Stimulated activated CD8-positive, alpha-beta memory T cell treated with anti-CD3 and anti-CD28 coated beads, Interleukin-4, amount 100 ng/mL, for 24 hours (primary cell): Measurements from ENCODE around the gene TMEM258.

Experiments used
- DNase-seq: peaks from one replicate; pipeline ENCODE4 v3.0.0-alpha.2; 2020; ENCODE audit warnings: low read depth

TMEM258 gene

GRCh38 chr11:61795459-61795858 lies 3.1 kb upstream of the TMEM258 start:
- DNase-seq, result no peak

GRCh38 chr11:61794579-61794978 lies 2.2 kb upstream of the TMEM258 start:
- DNase-seq, result no peak

- no peak for DNase-seq
These were observed 1.4 kb upstream of the TMEM258 start for GRCh38 chr11:61793829-61794204.

GRCh38 chr11:61793083-61793828 lies 857 bp upstream of the TMEM258 start:
- no peak for DNase-seq

- DNase-seq, result no peak
These were observed 576 bp downstream of the TMEM258 start for GRCh38 chr11:61791737-61792309.

- DNase-seq, result no peak
These were observed 4.4 kb downstream of the TMEM258 start for GRCh38 chr11:61787928-61788491.

GRCh38 chr11:61785837-61786402 lies 6.5 kb downstream of the TMEM258 start:
- DNase-seq, result no peak

- no peak for DNase-seq
These were observed 7.9 kb downstream of the TMEM258 start for GRCh38 chr11:61784506-61784805.

GRCh38 chr11:61783717-61784505 lies 8.5 kb downstream of the TMEM258 start:
- DNase-seq, result no peak

- no peak for DNase-seq
These were observed 9.6 kb downstream of the TMEM258 start for GRCh38 chr11:61782841-61783240.

- no peak for DNase-seq
These were observed 10.1 kb downstream of the TMEM258 start for GRCh38 chr11:61782299-61782698.

GRCh38 chr11:61781585-61781984 lies 10.8 kb downstream of the TMEM258 start:
- DNase-seq, result no peak

GRCh38 chr11:61780581-61781162 lies 11.7 kb downstream of the TMEM258 start:
- no peak for DNase-seq

- no peak for DNase-seq
These were observed 12.5 kb downstream of the TMEM258 start for GRCh38 chr11:61779666-61780525.

GRCh38 chr11:61778920-61779650 lies 13.3 kb downstream of the TMEM258 start:
- DNase-seq, result no peak

GRCh38 chr11:61778357-61778886 lies 14.0 kb downstream of the TMEM258 start:
- DNase-seq, result no peak

GRCh38 chr11:61777234-61778090 lies 14.9 kb downstream of the TMEM258 start:
- peak; percentile 54 for DNase-seq

- peak; percentile 54 for DNase-seq
These were observed 15.8 kb downstream of the TMEM258 start for GRCh38 chr11:61776561-61777075.
